ENCODE measurements around the gene COX14. TPM values are rescaled to one million over a fixed set of nuclear protein-coding genes. Genes with fewer than 3 reads are reported as not detected.

Gene COX14
- total and polyA plus RNA-seq, 8 donors = 30.5 to 77.6 (median 36.6) TPM

- ATAC-seq (no peak), DNase-seq (no peak)
- TF ChIP-seq, protein P1, sequence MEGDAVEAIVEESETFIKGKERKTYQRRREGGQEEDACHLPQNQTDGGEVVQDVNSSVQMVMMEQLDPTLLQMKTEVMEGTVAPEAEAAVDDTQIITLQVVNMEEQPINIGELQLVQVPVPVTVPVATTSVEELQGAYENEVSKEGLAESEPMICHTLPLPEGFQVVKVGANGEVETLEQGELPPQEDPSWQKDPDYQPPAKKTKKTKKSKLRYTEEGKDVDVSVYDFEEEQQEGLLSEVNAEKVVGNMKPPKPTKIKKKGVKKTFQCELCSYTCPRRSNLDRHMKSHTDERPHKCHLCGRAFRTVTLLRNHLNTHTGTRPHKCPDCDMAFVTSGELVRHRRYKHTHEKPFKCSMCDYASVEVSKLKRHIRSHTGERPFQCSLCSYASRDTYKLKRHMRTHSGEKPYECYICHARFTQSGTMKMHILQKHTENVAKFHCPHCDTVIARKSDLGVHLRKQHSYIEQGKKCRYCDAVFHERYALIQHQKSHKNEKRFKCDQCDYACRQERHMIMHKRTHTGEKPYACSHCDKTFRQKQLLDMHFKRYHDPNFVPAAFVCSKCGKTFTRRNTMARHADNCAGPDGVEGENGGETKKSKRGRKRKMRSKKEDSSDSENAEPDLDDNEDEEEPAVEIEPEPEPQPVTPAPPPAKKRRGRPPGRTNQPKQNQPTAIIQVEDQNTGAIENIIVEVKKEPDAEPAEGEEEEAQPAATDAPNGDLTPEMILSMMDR (IDR thresholded peaks at IDR 0.05) = no peak
- no peaks in the 10 kb centered on the region for H3K27me3 ChIP-seq
- no peak overlapping the region for H3K4me3 ChIP-seq
- H3K27ac ChIP-seq = no peak overlapping the region
- intact Hi-C loops (cut with DNase I) = no loop called here
- H3K9me3 ChIP-seq = no peaks in the 10 kb centered on the region
- peaks cover 0 to 10% of the 10 kb centered on the region in 2 donors for H3K4me1 ChIP-seq
- peaks cover 0 to 58% of the 10 kb centered on the region in 2 donors for H3K36me3 ChIP-seq
Measured at GRCh38 chr12:50120521-50120920, 8.5 kb downstream of the COX14 start.

DNA sequence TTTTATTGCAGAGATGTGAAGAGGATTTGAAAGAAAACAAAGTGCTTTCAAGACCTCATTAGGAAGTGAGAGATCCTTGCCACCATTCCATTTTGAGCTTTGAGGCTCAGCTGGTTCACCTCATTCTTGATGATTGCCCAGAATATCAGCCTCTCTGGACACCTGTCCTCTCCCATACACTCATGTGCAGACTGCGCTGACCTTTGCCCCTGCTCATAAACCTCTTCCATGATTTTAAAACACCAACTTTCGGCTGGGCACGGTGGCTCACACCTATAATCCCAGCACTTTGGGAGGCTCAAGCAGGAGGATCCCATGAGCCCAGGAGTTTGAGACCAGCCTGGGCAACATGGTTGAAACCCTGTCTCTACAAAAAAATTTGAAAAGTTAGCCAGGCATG is 8.9 kb downstream of the COX14 start:
- Histone ChIP-seq H3K36me3 (peaks cover 0 to 54% of the 10 kb centered on the region in 2 donors), H3K4me1 (peaks cover 0 to 10% of the 10 kb centered on the region in 2 donors), H3K27ac (no peak overlapping the region), H3K27me3 (no peaks in the 10 kb centered on the region), H3K9me3 (no peaks in the 10 kb centered on the region), H3K4me3 (no peak overlapping the region)
- no peak for ATAC-seq
- TF ChIP-seq, protein P1 (IDR thresholded peaks at IDR 0.05) = no peak
- DNase-seq = no peak
- intact Hi-C loops (cut with DNase I) = no loop called here

DNA sequence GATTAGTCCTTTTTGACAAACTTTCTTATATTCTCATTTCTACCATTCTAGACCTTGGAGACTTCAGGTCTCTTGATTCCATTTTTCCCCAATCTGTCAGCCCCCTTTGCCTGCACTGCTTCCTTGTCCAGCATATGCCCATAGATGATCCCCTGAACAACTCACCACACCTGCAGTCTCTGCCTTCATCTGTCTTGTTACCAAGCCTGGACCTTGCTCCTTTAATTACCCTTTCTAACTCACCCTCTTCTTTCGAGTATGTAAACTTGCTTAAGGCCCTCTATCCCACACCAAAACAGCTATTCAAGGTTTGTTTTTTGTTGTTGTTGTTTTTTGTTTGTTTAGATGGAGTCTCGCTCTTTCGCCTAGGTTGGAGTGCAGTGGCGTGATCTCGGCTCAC is 9.6 kb downstream of the COX14 start:
- Histone ChIP-seq H3K36me3 (peaks cover 0 to 57% of the 10 kb centered on the region in 2 donors), H3K27ac (no peak overlapping the region), H3K9me3 (no peaks in the 10 kb centered on the region), H3K4me3 (no peak overlapping the region), H3K27me3 (no peaks in the 10 kb centered on the region), H3K4me1 (peaks cover 0 to 7% of the 10 kb centered on the region in 2 donors)
- DNase-seq (no peak), ATAC-seq (no peak)
- intact Hi-C loops (cut with DNase I) = no loop called here
- TF ChIP-seq, protein P1 (IDR thresholded peaks at IDR 0.05) = no peak

- peaks cover 0 to 5% of the 10 kb centered on the region in 2 donors for H3K4me1 ChIP-seq
- H3K36me3 ChIP-seq = peaks cover 0 to 73% of the 10 kb centered on the region in 2 donors
- no peak overlapping the region for H3K27ac ChIP-seq
- H3K27me3 ChIP-seq = no peaks in the 10 kb centered on the region
- DNase-seq (no peak), ATAC-seq (no peak)
- intact Hi-C loops (cut with DNase I) = no loop called here
- H3K4me3 ChIP-seq = no peak overlapping the region
- TF ChIP-seq, protein P1 (IDR thresholded peaks at IDR 0.05) = no peak
- no peaks in the 10 kb centered on the region for H3K9me3 ChIP-seq
Measured at GRCh38 chr12:50123203-50123602, 11.2 kb downstream of the COX14 start.

DNA sequence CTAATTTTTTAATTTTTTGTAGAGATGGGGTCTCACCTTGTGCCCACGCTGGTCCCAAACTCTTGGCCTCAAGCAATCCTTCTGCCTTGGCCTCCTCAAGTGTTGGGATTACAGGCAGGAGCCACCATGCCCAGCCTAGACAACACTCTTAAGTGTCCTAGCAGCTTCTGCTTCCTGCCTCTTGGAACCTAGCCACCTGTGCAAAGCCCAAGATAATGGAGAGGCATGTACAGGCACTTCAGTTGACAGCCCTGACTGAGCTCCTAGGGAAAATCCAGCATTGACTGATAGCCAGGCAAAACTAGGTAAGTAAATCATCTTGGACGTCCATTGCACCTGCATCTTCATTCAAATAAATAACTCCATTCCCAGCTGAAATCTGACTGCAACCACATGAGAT is 15.5 kb downstream of the COX14 start:
- no peaks in the 10 kb centered on the region for H3K9me3 ChIP-seq
- H3K27ac ChIP-seq = no peak overlapping the region
- intact Hi-C loops (cut with DNase I) = no loop called here
- peaks cover 0 to 82% of the 10 kb centered on the region in 2 donors for H3K36me3 ChIP-seq
- no peaks in the 10 kb centered on the region for H3K27me3 ChIP-seq
- H3K4me3 ChIP-seq = no peak overlapping the region
- TF ChIP-seq, protein P1 (IDR thresholded peaks at IDR 0.05) = no peak
- ATAC-seq (peak; percentile 60), DNase-seq (no peak)
- H3K4me1 ChIP-seq = peaks cover 0 to 12% of the 10 kb centered on the region in 2 donors
